Tibial nerve (tissue), 4 donors: ENCODE data around the gene KRTAP10-1.

Experiments used
- EP300 ChIP-seq, 2 donors: sonication (generic); formaldehyde crosslinking; IDR thresholded peaks; one replicate each; pipeline ENCODE4 v1.6.1; 2017; ENCODE audit warnings: antibody characterized with exemption in 2 of 2, mild to moderate bottlenecking in 1 of 2
- TF ChIP-seq, protein P1 (sequence below), 5 experiments: fragments of 200-600 bp in 3 of 5; fragments of 450-650 bp in 2 of 5; sonication (generic) in 3 of 5; IDR thresholded peaks; one replicate each; pipeline ENCODE4 v1.5.1; 2016 to 2019; ENCODE audit warnings: antibody characterized with exemption in 5 of 5, mild to moderate bottlenecking in 3 of 5, moderate library complexity in 2 of 5

DNA sequence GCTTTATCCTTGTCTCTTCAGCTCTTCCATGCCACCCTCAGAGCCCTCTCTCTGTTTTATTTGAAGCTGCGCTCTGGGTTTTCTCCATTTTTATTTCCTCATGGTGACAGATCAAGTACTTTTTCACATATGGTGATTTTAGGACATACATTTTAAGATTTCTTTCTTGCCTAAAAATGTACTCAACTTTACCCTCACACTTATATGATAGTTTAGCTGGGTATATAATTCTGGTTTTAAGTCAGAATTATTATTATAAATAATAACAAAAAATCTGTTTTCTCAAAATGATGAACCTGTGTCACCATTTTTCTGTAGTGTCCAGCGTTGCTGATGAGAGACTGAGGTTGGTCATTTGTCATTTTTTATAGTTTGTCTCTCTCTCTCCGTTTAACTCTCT lies 41.2 kb upstream of the KRTAP10-1 start:
- TF ChIP-seq, protein P1, sequence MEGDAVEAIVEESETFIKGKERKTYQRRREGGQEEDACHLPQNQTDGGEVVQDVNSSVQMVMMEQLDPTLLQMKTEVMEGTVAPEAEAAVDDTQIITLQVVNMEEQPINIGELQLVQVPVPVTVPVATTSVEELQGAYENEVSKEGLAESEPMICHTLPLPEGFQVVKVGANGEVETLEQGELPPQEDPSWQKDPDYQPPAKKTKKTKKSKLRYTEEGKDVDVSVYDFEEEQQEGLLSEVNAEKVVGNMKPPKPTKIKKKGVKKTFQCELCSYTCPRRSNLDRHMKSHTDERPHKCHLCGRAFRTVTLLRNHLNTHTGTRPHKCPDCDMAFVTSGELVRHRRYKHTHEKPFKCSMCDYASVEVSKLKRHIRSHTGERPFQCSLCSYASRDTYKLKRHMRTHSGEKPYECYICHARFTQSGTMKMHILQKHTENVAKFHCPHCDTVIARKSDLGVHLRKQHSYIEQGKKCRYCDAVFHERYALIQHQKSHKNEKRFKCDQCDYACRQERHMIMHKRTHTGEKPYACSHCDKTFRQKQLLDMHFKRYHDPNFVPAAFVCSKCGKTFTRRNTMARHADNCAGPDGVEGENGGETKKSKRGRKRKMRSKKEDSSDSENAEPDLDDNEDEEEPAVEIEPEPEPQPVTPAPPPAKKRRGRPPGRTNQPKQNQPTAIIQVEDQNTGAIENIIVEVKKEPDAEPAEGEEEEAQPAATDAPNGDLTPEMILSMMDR (IDR thresholded peaks at IDR 0.05): no peak
- no peak for TF ChIP-seq EP300 (IDR thresholded peaks at IDR 0.05)
